GM12872 (cell line): ENCODE data around the gene ASPHD1.

Source experiments
- CTCF ChIP-seq: IDR thresholded peaks from 3 replicates; pipeline ENCODE4 v1.5.1; 2011; ENCODE audit warnings: low read depth, mild to moderate bottlenecking, low read length, moderate library complexity; ENCODE audit not compliant: insufficient read depth

Gene ASPHD1

GRCh38 chr16:29943846-29944799 lies 43.8 kb downstream of the ASPHD1 start:
- TF ChIP-seq CTCF = no peak

GRCh38 chr16:29947897-29948296 lies 47.6 kb downstream of the ASPHD1 start:
- TF ChIP-seq CTCF = no peak

- no peak for TF ChIP-seq CTCF
These were observed 50.6 kb downstream of the ASPHD1 start for GRCh38 chr16:29950806-29951461.

- TF ChIP-seq CTCF = peak; percentile 15; the same call in 1 of the 3 replicates
These were observed 51.5 kb downstream of the ASPHD1 start for GRCh38 chr16:29951625-29952365.
